ENCODE data around the gene NFS1. TPM values are rescaled to one million over a fixed set of nuclear protein-coding genes. Genes with fewer than 3 reads are reported as not detected.
A peak's percentile ranks its signal among the peaks of the same experiment; 100 is the strongest.

Gene NFS1
- total and polyA plus RNA-seq, 2 donors from 2014 or later: 31.5 to 71.2 TPM

DNA sequence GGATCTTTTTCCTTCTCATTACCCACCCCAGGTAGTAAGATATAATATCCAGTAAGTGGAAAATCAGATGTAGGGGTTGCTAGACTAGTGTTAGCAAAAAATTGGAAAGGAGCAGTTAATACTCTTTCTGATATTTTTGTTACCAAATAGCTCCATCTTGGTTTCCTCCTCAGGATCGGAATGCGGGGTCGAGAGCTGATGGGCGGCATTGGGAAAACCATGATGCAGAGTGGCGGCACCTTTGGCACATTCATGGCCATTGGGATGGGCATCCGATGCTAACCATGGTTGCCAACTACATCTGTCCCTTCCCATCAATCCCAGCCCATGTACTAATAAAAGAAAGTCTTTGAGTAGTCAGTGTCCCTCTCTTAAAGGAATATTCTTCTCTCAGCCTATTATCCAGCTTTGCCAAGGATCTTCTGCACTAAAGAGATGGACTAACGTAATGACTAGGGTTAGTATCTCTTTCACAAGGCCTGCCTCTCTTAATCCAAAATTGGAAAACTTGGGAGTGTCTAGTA is 1.5 kb upstream of the NFS1 start:
- DNase-seq: no peak
- no peak for FAIRE-seq
- TF ChIP-seq, protein P1, sequence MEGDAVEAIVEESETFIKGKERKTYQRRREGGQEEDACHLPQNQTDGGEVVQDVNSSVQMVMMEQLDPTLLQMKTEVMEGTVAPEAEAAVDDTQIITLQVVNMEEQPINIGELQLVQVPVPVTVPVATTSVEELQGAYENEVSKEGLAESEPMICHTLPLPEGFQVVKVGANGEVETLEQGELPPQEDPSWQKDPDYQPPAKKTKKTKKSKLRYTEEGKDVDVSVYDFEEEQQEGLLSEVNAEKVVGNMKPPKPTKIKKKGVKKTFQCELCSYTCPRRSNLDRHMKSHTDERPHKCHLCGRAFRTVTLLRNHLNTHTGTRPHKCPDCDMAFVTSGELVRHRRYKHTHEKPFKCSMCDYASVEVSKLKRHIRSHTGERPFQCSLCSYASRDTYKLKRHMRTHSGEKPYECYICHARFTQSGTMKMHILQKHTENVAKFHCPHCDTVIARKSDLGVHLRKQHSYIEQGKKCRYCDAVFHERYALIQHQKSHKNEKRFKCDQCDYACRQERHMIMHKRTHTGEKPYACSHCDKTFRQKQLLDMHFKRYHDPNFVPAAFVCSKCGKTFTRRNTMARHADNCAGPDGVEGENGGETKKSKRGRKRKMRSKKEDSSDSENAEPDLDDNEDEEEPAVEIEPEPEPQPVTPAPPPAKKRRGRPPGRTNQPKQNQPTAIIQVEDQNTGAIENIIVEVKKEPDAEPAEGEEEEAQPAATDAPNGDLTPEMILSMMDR (IDR thresholded peaks at IDR 0.05; ENCODE audit: borderline replicate concordance, extremely low read depth, insufficient read depth): no peak
- no peaks in the 10 kb centered on the region for H3K27me3 ChIP-seq (ENCODE audit: control insufficient read depth, insufficient read depth, low read length)
- no peak overlapping the region for H3K9ac ChIP-seq (ENCODE audit: low read length in 3 of 3)
- intact Hi-C loops (cut with DNase I): no loop called here
- H3K36me3 ChIP-seq (ENCODE audit: control insufficient read depth in 2 of 3, insufficient read depth in 3 of 3, low read length in 3 of 3): peaks cover 10 to 33% (median 23%) of the 10 kb centered on the region in 3 donors
- H3K4me3 ChIP-seq (ENCODE audit: low read length in 3 of 3): no peak overlapping the region
- no peak overlapping the region for H3K27ac ChIP-seq (ENCODE audit: low read depth in 2 of 2, low read length in 2 of 2)
- H3K4me1 ChIP-seq (ENCODE audit: control insufficient read depth in 2 of 3, insufficient read depth in 2 of 3, low read depth in 1 of 3, low read length in 3 of 3): peaks cover 2 to 18% (median 15%) of the 10 kb centered on the region in 3 donors
- no peaks in the 10 kb centered on the region for H3K9me3 ChIP-seq (ENCODE audit: control insufficient read depth in 2 of 3, insufficient read depth in 1 of 3, low read length in 3 of 3)

- Histone ChIP-seq H3K4me1 (ENCODE audit: control insufficient read depth in 2 of 3, insufficient read depth in 2 of 3, low read depth in 1 of 3, low read length in 3 of 3) (peaks cover 2 to 18% (median 15%) of the 10 kb centered on the region in 3 donors), H3K4me3 (ENCODE audit: low read length in 3 of 3) (peak overlapping the region; percentile 75 to 98 (median 96)), H3K27me3 (ENCODE audit: control insufficient read depth, insufficient read depth, low read length) (no peaks in the 10 kb centered on the region), H3K36me3 (ENCODE audit: control insufficient read depth in 2 of 3, insufficient read depth in 3 of 3, low read length in 3 of 3) (peaks cover 10 to 29% (median 26%) of the 10 kb centered on the region in 3 donors), H3K9ac (ENCODE audit: low read length in 3 of 3) (peak overlapping the region; percentile 18 to 74 (median 61)), H3K27ac (ENCODE audit: low read depth in 2 of 2, low read length in 2 of 2) (peak overlapping the region in 1 of 2 donors; percentile 78), H3K9me3 (ENCODE audit: control insufficient read depth in 2 of 3, insufficient read depth in 1 of 3, low read length in 3 of 3) (no peaks in the 10 kb centered on the region)
- DNase-seq: no peak
- TF ChIP-seq, protein P1 (IDR thresholded peaks at IDR 0.05; ENCODE audit: borderline replicate concordance, extremely low read depth, insufficient read depth): no peak
- FAIRE-seq: no peak
- intact Hi-C loops (cut with DNase I): no loop called here
Measured at GRCh38 chr20:35699957-35700624, 939 bp upstream of the NFS1 start.

DNA sequence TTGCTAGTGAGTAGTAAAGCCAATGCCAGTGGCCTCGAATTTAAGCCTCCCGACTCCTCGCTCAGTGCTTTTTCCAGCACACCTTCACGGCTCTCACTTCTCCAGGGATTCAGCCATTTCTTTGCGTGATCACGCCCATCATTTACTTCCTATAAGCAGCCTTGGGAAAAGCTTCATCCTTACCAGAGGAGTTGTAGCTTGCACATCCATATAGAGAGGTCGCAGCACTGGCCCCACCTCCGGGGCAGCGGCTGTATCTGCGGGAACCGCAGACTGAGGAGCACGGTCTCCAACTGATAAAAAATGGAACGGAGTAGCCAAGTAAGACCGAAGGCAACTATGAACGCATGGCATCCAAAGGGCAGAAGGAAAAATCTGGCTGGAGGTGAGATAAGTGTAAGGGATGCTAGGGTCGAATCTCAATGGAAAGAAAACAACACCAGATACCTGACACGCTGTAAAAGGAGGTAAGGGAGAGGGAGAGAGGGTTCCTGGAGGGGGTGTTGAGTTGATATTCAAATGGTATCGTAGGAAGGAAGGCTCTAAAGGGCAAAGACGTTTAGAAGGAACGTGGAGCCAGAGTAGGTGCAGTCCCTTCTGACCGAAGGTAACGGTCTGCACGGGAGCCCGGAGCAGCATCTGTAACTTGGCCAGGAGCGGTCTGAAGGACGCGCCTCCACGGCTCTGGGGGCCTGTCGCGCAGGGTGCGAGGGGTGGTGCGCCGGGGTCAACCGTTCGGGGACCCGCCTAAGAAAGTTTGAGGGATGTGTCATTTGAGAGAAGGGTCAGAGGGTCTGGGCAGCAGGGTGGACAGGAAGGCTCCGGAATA is 640 bp downstream of the NFS1 start:
- no peaks in the 10 kb centered on the region for H3K9me3 ChIP-seq (ENCODE audit: control insufficient read depth in 2 of 3, insufficient read depth in 1 of 3, low read length in 3 of 3)
- H3K27me3 ChIP-seq (ENCODE audit: control insufficient read depth, insufficient read depth, low read length): no peaks in the 10 kb centered on the region
- intact Hi-C loops (cut with DNase I): no loop called here
- H3K4me3 ChIP-seq (ENCODE audit: low read length in 3 of 3): peak overlapping the region; percentile 75 to 98 (median 96)
- H3K36me3 ChIP-seq (ENCODE audit: control insufficient read depth in 2 of 3, insufficient read depth in 3 of 3, low read length in 3 of 3): peaks cover 0 to 17% (median 15%) of the 10 kb centered on the region in 3 donors
- no peak for FAIRE-seq
- H3K4me1 ChIP-seq (ENCODE audit: control insufficient read depth in 2 of 3, insufficient read depth in 2 of 3, low read depth in 1 of 3, low read length in 3 of 3): peaks cover 2 to 18% (median 15%) of the 10 kb centered on the region in 3 donors
- DNase-seq: peak in 3 of 5 donors; percentile 21 to 76 (median 48)
- peak overlapping the region; percentile 56 to 84 (median 74) for H3K9ac ChIP-seq (ENCODE audit: low read length in 3 of 3)
- TF ChIP-seq, protein P1 (IDR thresholded peaks at IDR 0.05; ENCODE audit: borderline replicate concordance, extremely low read depth, insufficient read depth): no peak
- peak overlapping the region; percentile 75 to 78 for H3K27ac ChIP-seq (ENCODE audit: low read depth in 2 of 2, low read length in 2 of 2)

All from kidney (tissue), 14 donors.